H9 (cell line): ENCODE results near the gene COP1. TPM values are rescaled to one million over a fixed set of nuclear protein-coding genes. Genes with fewer than 3 reads are reported as not detected.

Experiments used
- DNase-seq: peaks from one replicate; pipeline ENCODE4 v3.0.0-alpha.2; 2017
- H2AFZ ChIP-seq: one replicate; pipeline ENCODE4 v1.6.1; 2013; ENCODE audit warnings: mild to moderate bottlenecking, low read length, control low read depth, moderate library complexity
- H2AK5ac ChIP-seq: 2 replicates; pipeline ENCODE4 v1.6.1; 2013; ENCODE audit warnings: low read length, control low read depth, mixed read lengths; ENCODE audit not compliant: insufficient read length
- H2BK120ac ChIP-seq: one replicate; pipeline ENCODE4 v1.6.1; 2013; ENCODE audit warnings: low read depth, mild to moderate bottlenecking, low read length, control low read depth, inconsistent platforms; ENCODE audit not compliant: poor library complexity, severe bottlenecking
- H2BK12ac ChIP-seq: 2 replicates; pipeline ENCODE4 v1.6.1; 2013; ENCODE audit warnings: low read length, control low read depth, mixed read lengths, low read depth; ENCODE audit not compliant: insufficient read length
- H2BK15ac ChIP-seq: 2 replicates; pipeline ENCODE4 v1.6.1; 2013; ENCODE audit warnings: low read depth, low read length, control low read depth
- H2BK20ac ChIP-seq: one replicate; pipeline ENCODE4 v1.6.1; 2013; ENCODE audit warnings: low read depth, mild to moderate bottlenecking, low read length, control low read depth, inconsistent platforms; ENCODE audit not compliant: poor library complexity, severe bottlenecking
- H2BK5ac ChIP-seq: 2 replicates; pipeline ENCODE4 v1.6.1; 2013; ENCODE audit warnings: low read length, control low read depth, mixed read lengths; ENCODE audit not compliant: insufficient read length
- H3K14ac ChIP-seq: 2 replicates; pipeline ENCODE4 v1.6.1; 2013; ENCODE audit warnings: low read length, control low read depth; ENCODE audit not compliant: insufficient read depth
- H3K18ac ChIP-seq: 2 replicates; pipeline ENCODE4 v1.6.1; 2013; ENCODE audit warnings: low read depth, mild to moderate bottlenecking, mixed read lengths, low read length, control low read depth; ENCODE audit not compliant: insufficient read length
- H3K23ac ChIP-seq: 2 replicates; pipeline ENCODE4 v1.6.1; 2013; ENCODE audit warnings: low read length, control low read depth, mixed read lengths, low read depth; ENCODE audit not compliant: insufficient read length
- H3K23me2 ChIP-seq: 2 replicates; pipeline ENCODE4 v1.6.1; 2013; ENCODE audit warnings: low read depth, mild to moderate bottlenecking, mixed read lengths, low read length, control low read depth; ENCODE audit not compliant: insufficient read length, poor library complexity, severe bottlenecking
- H3K27ac ChIP-seq: 2 replicates; pipeline ENCODE4 v1.5.1; 2013; ENCODE audit warnings: low read length, control low read depth, mixed read lengths, low read depth; ENCODE audit not compliant: insufficient read length
- H3K27me3 ChIP-seq: 2 replicates; pipeline ENCODE4 v1.6.1; 2013; ENCODE audit warnings: low read length, control low read depth, inconsistent platforms; ENCODE audit not compliant: insufficient read depth
- H3K4ac ChIP-seq: 2 replicates; pipeline ENCODE4 v1.6.1; 2013; ENCODE audit warnings: low read depth, mild to moderate bottlenecking, control low read depth, inconsistent platforms, low read length, moderate library complexity
- H3K4me1 ChIP-seq: 2 replicates; pipeline ENCODE4 v1.6.1; 2013; ENCODE audit warnings: low read length, control low read depth, inconsistent platforms; ENCODE audit not compliant: insufficient read depth
- H3K4me2 ChIP-seq: 2 replicates; pipeline ENCODE4 v1.6.1; 2013; ENCODE audit warnings: low read length, control low read depth, mixed read lengths; ENCODE audit not compliant: insufficient read length, insufficient read depth
- H3K56ac ChIP-seq: 2 replicates; pipeline ENCODE4 v1.6.1; 2013; ENCODE audit warnings: low read depth, mild to moderate bottlenecking, mixed read lengths, low read length, control low read depth; ENCODE audit not compliant: insufficient read length
- H3K79me1 ChIP-seq: 2 replicates; pipeline ENCODE4 v1.6.1; 2013; ENCODE audit warnings: low read depth, mild to moderate bottlenecking, moderate library complexity, low read length, control low read depth, inconsistent platforms; ENCODE audit not compliant: insufficient read depth, poor library complexity, severe bottlenecking
- H3K79me2 ChIP-seq: 2 replicates; pipeline ENCODE4 v1.6.1; 2013; ENCODE audit warnings: low read length, control low read depth, inconsistent platforms; ENCODE audit not compliant: insufficient read depth
- H3K9ac ChIP-seq: 2 replicates; pipeline ENCODE4 v1.6.1; 2013; ENCODE audit warnings: low read length, control low read depth, mixed read lengths; ENCODE audit not compliant: insufficient read length; ENCODE audit errors: extremely low read depth
- H3K9me3 ChIP-seq: one replicate; pipeline ENCODE4 v1.6.1; 2013; ENCODE audit warnings: low read depth, low read length, inconsistent platforms; ENCODE audit not compliant: control insufficient read depth
- H3T11ph ChIP-seq: one replicate; pipeline ENCODE4 v1.6.1; 2013; ENCODE audit warnings: mild to moderate bottlenecking, low read length, control low read depth, inconsistent platforms
- H4K20me1 ChIP-seq: one replicate; pipeline ENCODE4 v1.6.1; 2013; ENCODE audit not compliant: control insufficient read depth, insufficient read length, insufficient read depth
- H4K5ac ChIP-seq: 2 replicates; pipeline ENCODE4 v1.6.1; 2013; ENCODE audit warnings: low read depth, mild to moderate bottlenecking, mixed read lengths, low read length, control low read depth; ENCODE audit not compliant: insufficient read length
- H4K8ac ChIP-seq: replicated peaks from 2 replicates; pipeline ENCODE4 v1.6.1; 2013; ENCODE audit warnings: low read length, control low read depth, mixed read lengths, low read depth; ENCODE audit not compliant: insufficient read length
- H4K91ac ChIP-seq: 2 replicates; pipeline ENCODE4 v1.6.1; 2013; ENCODE audit warnings: low read depth, mild to moderate bottlenecking, moderate library complexity, mixed read lengths, low read length, control low read depth; ENCODE audit not compliant: insufficient read length
- H3K27ac Mint-ChIP-seq, 3 experiments: 2 replicates in 2 of 3; 3 replicates in 1 of 3; pipeline ENCODE4 v1.8.0; 2020 to 2021; ENCODE audit warnings: mixed read lengths in 3 of 3, mild to moderate bottlenecking in 1 of 3, moderate library complexity in 1 of 3
- H3K27me3 Mint-ChIP-seq: 2 replicates; pipeline ENCODE4 v1.8.0; 2021; ENCODE audit warnings: low read depth, mild to moderate bottlenecking, moderate library complexity, mixed read lengths
- H3K36me3 Mint-ChIP-seq, 3 experiments: 2 replicates in 2 of 3; 3 replicates in 1 of 3; pipeline ENCODE4 v1.8.0; 2020 to 2021; ENCODE audit warnings: low read depth in 3 of 3, mixed read lengths in 3 of 3; ENCODE audit not compliant: insufficient read depth in 1 of 3
- H3K4me1 Mint-ChIP-seq, 2 experiments: 2 replicates each; pipeline ENCODE4 v1.8.0; 2020; ENCODE audit warnings: mixed read lengths in 2 of 2
- H3K4me3 Mint-ChIP-seq, 2 experiments: 2 replicates in 1 of 2; 3 replicates in 1 of 2; pipeline ENCODE4 v1.8.0; 2020 to 2021; ENCODE audit warnings: mild to moderate bottlenecking in 2 of 2, mixed read lengths in 2 of 2, moderate library complexity in 1 of 2
- H3K9me3 Mint-ChIP-seq, 2 experiments: 2 replicates in 1 of 2; 3 replicates in 1 of 2; pipeline ENCODE4 v1.8.0; 2020; ENCODE audit warnings: mild to moderate bottlenecking in 2 of 2, mixed read lengths in 2 of 2, moderate library complexity in 1 of 2
- CTCF ChIP-seq: fragments of 200-600 bp; sonication (generic); conservative IDR thresholded peaks from 3 replicates; pipeline ENCODE4 v1.8.0; 2021; ENCODE audit warnings: antibody characterized with exemption, mild to moderate bottlenecking
- total RNA-seq: library from RNA; stranded (reverse); gene quantifications from 2 replicates; pipeline ENCODE4 v1.2.1, GENCODE V29; 2021

The COP1 gene
- total RNA-seq, 1 experiment from 2014 or later: 41.3 TPM

- no peaks in the 10 kb centered on the region for H3K4me1 Mint-ChIP-seq
- H3K9me3 ChIP-seq: no peaks in the 10 kb centered on the region
- no peak overlapping the region for H2BK5ac ChIP-seq
- no peak overlapping the region for H2AFZ ChIP-seq
- H3K27me3 Mint-ChIP-seq: no peaks in the 10 kb centered on the region
- no peak overlapping the region for H2BK12ac ChIP-seq
- no peaks in the 10 kb centered on the region for H3K27me3 ChIP-seq
- H4K8ac ChIP-seq: no peak overlapping the region
- no peak overlapping the region for H3K23ac ChIP-seq
- H3K9me3 Mint-ChIP-seq: peaks cover 27 to 28% of the 10 kb centered on the region in 2 experiments
- DNase-seq: no peak
- peaks cover 45 to 47% (median 46%) of the 10 kb centered on the region in 3 experiments for H3K36me3 Mint-ChIP-seq
- no peak overlapping the region for H2BK15ac ChIP-seq
- H3K14ac ChIP-seq: no peak overlapping the region
- H4K20me1 ChIP-seq: no peaks in the 10 kb centered on the region
- H3K18ac ChIP-seq: no peak overlapping the region
- H3K27ac ChIP-seq: no peak overlapping the region
- H3K27ac Mint-ChIP-seq: no peak overlapping the region
- no peak overlapping the region for H3K4me3 Mint-ChIP-seq
- no peaks in the 10 kb centered on the region for H3K4me1 ChIP-seq
- H2AK5ac ChIP-seq: no peak overlapping the region
- H3K56ac ChIP-seq: no peak overlapping the region
- H2BK20ac ChIP-seq: no peak overlapping the region
- H4K91ac ChIP-seq: no peak overlapping the region
- no peak overlapping the region for H4K5ac ChIP-seq
- H3K79me2 ChIP-seq: no peaks in the 10 kb centered on the region
- no peak for TF ChIP-seq CTCF
- H3T11ph ChIP-seq: no peak overlapping the region
- no peaks in the 10 kb centered on the region for H3K23me2 ChIP-seq
- no peak overlapping the region for H3K4me2 ChIP-seq
- H3K79me1 ChIP-seq: no peaks in the 10 kb centered on the region
- H3K9ac ChIP-seq: no peak overlapping the region
- H3K4ac ChIP-seq: no peak overlapping the region
- H2BK120ac ChIP-seq: no peak overlapping the region
These were observed 226.0 kb downstream of the COP1 start for GRCh38 chr1:175981128-175981527.
